Measurements from ENCODE around the gene TEX51.

Gene TEX51

DNA sequence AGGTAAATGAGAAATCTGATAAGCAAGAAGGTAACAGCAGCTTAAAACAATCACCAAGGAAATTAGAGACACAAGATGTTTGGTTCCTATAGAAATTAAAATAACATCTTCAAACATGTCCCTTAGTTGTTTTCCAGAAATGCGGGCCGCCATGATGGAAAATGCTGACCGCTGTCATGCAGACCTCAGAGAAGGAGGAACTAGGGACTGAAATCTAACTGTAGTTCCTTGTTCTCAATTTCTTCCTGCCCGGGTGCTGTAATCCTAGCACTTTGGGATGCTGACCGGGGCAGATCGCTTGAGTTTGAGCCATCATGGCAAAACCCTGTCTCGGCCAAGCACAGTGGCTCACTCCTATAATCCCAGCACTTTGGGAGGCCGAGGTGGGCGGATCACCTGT, 51.1 kb downstream of the TEX51 start:
- no peak for DNase-seq (ENCODE audit: low read depth in 1 of 2, low spot score in 1 of 2)

DNA sequence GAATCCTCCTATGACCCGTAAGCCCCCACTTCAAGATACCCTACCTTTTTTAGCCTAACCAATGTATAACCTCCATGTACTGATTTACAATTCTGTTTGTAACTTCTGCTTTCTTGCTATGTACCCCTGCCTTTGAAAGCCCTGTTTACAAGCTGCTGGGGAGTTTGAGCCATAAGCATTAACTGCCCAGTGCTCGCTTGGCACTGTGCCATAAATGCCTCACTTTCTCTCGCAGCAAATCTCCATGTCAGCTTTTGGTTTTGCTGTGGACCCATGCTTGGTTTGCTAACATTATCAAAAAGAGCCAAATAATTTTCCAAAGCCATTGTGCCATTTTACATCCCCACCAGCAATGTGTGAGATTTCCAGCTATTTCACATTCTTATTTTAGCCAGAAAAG, 51.8 kb downstream of the TEX51 start:
- DNase-seq (ENCODE audit: low read depth in 1 of 2, low spot score in 1 of 2): no peak

All from stimulated activated CD4-positive, alpha-beta T cell treated with anti-CD3 and anti-CD28 coated beads, Interleukin-15, amount 100 ng/mL, for 1 hour (primary cell).